HG02884 (cell line): Measurements from ENCODE around the gene SLCO1A2.

Experiments used
- ATAC-seq: cut with Tn5 transposase; IDR thresholded peaks from one replicate; pipeline ENCODE4 v1.9.1; 2021; ENCODE audit warnings: mild to moderate bottlenecking, moderate library complexity; ENCODE audit not compliant: unreplicated experiment

Gene SLCO1A2

DNA sequence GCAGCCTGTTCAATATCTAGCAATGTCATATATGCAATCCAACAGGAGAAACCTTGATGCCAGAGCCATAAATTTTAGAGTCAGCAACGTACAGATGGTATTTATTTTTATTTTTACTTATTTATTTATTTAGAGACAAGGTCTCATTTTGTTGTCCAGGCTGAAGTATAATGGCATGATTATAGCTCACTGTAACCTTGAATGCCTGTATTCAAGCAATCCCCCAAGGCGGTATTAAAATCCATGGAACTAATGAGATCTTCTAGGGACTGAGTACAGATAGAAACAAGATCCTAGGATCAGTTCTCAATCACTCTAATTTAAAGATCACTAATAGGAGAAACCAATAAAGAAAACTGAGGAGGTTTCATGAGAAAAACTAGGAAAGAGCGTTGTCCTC, 114.5 kb downstream of the SLCO1A2 start:
- ATAC-seq: no peak

DNA sequence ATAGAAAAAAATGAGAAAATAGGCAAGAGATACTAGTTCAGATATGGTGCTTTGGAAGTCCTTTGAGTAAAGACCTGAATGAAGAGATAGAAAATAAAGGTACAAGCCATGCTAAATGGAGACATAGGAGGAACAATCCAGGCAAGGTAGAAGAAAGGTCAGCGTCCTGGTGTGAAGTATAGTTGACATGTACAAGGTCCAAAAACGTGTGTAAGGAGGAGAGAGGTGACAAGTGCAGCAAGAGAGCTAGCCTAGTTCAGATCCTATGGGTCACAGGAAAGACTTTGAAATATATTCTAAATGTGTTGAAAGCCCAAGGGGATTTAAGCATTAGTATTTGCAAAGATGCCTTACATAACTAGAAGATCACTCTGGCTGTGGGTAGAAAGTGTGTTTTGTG, 115.5 kb downstream of the SLCO1A2 start:
- no peak for ATAC-seq
